HepG2 (cell line): ENCODE data around the gene GRM8. TPM values are rescaled to one million over a fixed set of nuclear protein-coding genes. Genes with fewer than 3 reads are reported as not detected.

ENCODE experiments used
- CCDC6 ChIP-seq: sonication (generic); formaldehyde crosslinking; IDR thresholded peaks from 2 replicates; pipeline ENCODE4 v1.8.1; 2022; ENCODE audit warnings: mild to moderate bottlenecking, missing genetic modification reagents, moderate library complexity
- DMAP1 ChIP-seq: IDR thresholded peaks from 2 replicates; pipeline ENCODE4 v1.6.1; 2016
- HNF4G ChIP-seq, 2 experiments: sonication (generic) in 1 of 2; formaldehyde crosslinking in 1 of 2; IDR thresholded peaks; 2 replicates each; pipeline versions ENCODE4 v1.4.0 to v1.6.1; 2011 to 2020; ENCODE audit warnings: borderline replicate concordance in 2 of 2, low read depth in 2 of 2, mild to moderate bottlenecking in 2 of 2, low read length in 1 of 2, missing genetic modification reagents in 1 of 2, moderate library complexity in 1 of 2
- IRF2 ChIP-seq: IDR thresholded peaks from 2 replicates; pipeline ENCODE4 v1.6.1; 2018; ENCODE audit warnings: missing genetic modification reagents, missing compliant biosample characterization
- NR1H2 ChIP-seq: sonication (generic); formaldehyde crosslinking; IDR thresholded peaks from 2 replicates; pipeline ENCODE4 v1.8.1; 2022; ENCODE audit warnings: low read depth, missing genetic modification reagents, borderline replicate concordance
- PAF1 ChIP-seq: IDR thresholded peaks from 2 replicates; pipeline ENCODE4 v1.6.1; 2016; ENCODE audit warnings: missing genetic modification reagents, missing compliant biosample characterization
- RNF2 ChIP-seq: fragments of 450-650 bp; conservative IDR thresholded peaks from 2 replicates; pipeline ENCODE4 v1.6.1; 2016; ENCODE audit warnings: low read depth
- SMAD3 ChIP-seq: sonication (generic); formaldehyde crosslinking; IDR thresholded peaks from 2 replicates; pipeline ENCODE4 v1.4.0; 2020; ENCODE audit warnings: missing genetic modification reagents
- SP2 ChIP-seq: sonication (generic); formaldehyde crosslinking; IDR thresholded peaks from 2 replicates; pipeline ENCODE4 v1.5.1; 2020; ENCODE audit warnings: mild to moderate bottlenecking, missing genetic modification reagents
- U2AF2 ChIP-seq: fragments of 200-400 bp; formaldehyde crosslinking; IDR thresholded peaks from 2 replicates; pipeline ENCODE4 v1.6.1; 2017; ENCODE audit warnings: low read depth, mild to moderate bottlenecking, low read length
- ZNF329 ChIP-seq: sonication (generic); formaldehyde crosslinking; IDR thresholded peaks from 2 replicates; pipeline ENCODE4 v1.9.0; 2021; ENCODE audit warnings: low read depth, mild to moderate bottlenecking, missing genetic modification reagents
- ZNF337 ChIP-seq: sonication (generic); formaldehyde crosslinking; IDR thresholded peaks from 2 replicates; pipeline ENCODE4 v1.5.1; 2020; ENCODE audit warnings: missing genetic modification reagents, low read depth, mild to moderate bottlenecking, borderline replicate concordance
- ZNF563 ChIP-seq: sonication (generic); formaldehyde crosslinking; IDR thresholded peaks from 2 replicates; pipeline ENCODE4 v1.8.0; 2022; ENCODE audit warnings: mild to moderate bottlenecking, moderate library complexity, missing genetic modification reagents
- ZNF660 ChIP-seq: sonication (generic); formaldehyde crosslinking; IDR thresholded peaks from 2 replicates; pipeline ENCODE4 v1.5.1; 2020; ENCODE audit warnings: mild to moderate bottlenecking, low read depth, missing genetic modification reagents, borderline replicate concordance
- ZNF674 ChIP-seq: sonication (generic); formaldehyde crosslinking; IDR thresholded peaks from 2 replicates; pipeline ENCODE4 v1.5.0; 2020; ENCODE audit warnings: low read depth, mild to moderate bottlenecking, missing genetic modification reagents
- ZNF773 ChIP-seq: sonication (generic); formaldehyde crosslinking; IDR thresholded peaks from 2 replicates; pipeline ENCODE4 v1.4.0; 2020; ENCODE audit warnings: missing genetic modification reagents, borderline replicate concordance
- ZSCAN20 ChIP-seq: sonication (generic); formaldehyde crosslinking; IDR thresholded peaks from 2 replicates; pipeline ENCODE4 v1.4.0; 2020; ENCODE audit warnings: missing genetic modification reagents, mild to moderate bottlenecking, borderline replicate concordance
- polyA plus RNA-seq, 8 experiments: library from polyadenylated mRNA; depleted of rRNA in 3 of 8; stranded (reverse) in 7 of 8; unstranded in 1 of 8; fragments of >200 nt; fragmentation: Illumina TruSeq in 4 of 8; extraction: Trizol in 4 of 8; gene quantifications; 2 replicates each; pipeline versions ENCODE4 v1.2.1 to v1.2.3, GENCODE V29; 2011 to 2016; ENCODE audit warnings: low read depth in 4 of 8, missing spikeins in 1 of 8, mixed read lengths in 1 of 8; ENCODE audit not compliant: insufficient read depth in 1 of 8
- total RNA-seq, 5 experiments: library from RNA; depleted of rRNA; stranded (reverse); fragments of >200 nt; fragmentation: Illumina TruSeq; extraction: Trizol; gene quantifications; 2 replicates each; pipeline ENCODE4 v1.2.3, GENCODE V29; 2016; ENCODE audit warnings: low read depth in 1 of 5
- TF ChIP-seq, protein P1 (sequence below): sonication (generic); formaldehyde crosslinking; IDR thresholded peaks from 2 replicates; pipeline ENCODE4 v1.4.0; 2020; ENCODE audit warnings: missing genetic modification reagents
- TF ChIP-seq, protein P2 (sequence below): sonication (generic); formaldehyde crosslinking; IDR thresholded peaks from 2 replicates; pipeline ENCODE4 v1.5.0; 2020; ENCODE audit warnings: mild to moderate bottlenecking, missing genetic modification reagents
- TF ChIP-seq, protein P3 (sequence below): sonication (generic); formaldehyde crosslinking; IDR thresholded peaks from 2 replicates; pipeline ENCODE4 v1.5.0; 2020; ENCODE audit warnings: mild to moderate bottlenecking, missing genetic modification reagents
- TF ChIP-seq, protein P4 (sequence below): sonication (generic); formaldehyde crosslinking; IDR thresholded peaks from 2 replicates; pipeline ENCODE4 v1.4.0; 2020; ENCODE audit warnings: missing genetic modification reagents

The GRM8 gene
- total and polyA plus RNA-seq, 2 of the 13 experiments (the other 11 are each of a cell fraction or from before 2014, with no cell fraction given): not detected

DNA sequence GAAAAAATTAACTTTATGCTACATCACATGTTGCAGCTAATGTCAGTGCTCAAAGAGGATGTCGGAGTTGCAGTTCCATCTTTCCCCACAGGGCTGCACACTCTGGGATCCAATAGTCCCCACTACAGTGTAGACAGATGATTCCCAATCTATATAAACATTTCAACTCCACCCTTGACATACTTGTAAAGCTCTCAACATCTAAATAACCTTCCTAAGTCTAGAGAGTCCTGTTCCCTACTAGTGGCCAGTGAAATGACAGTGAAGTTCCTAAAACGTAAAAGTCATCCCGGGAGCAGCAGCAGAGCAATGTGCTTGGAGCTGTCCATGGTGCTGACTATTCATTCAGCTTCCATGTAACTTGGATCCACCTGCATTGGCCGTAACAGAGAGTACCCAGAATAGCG is 145.1 kb downstream of the GRM8 start (continued):
- TF ChIP-seq IRF2: peak; percentile 68; the same call in 1 of the 2 replicates
- TF ChIP-seq ZNF329: peak; percentile 68; the same call in 1 of the 2 replicates
- no peak for TF ChIP-seq DMAP1 (CRISPR knock-in tag)
- no peak for TF ChIP-seq ZNF660
- TF ChIP-seq, protein P1, sequence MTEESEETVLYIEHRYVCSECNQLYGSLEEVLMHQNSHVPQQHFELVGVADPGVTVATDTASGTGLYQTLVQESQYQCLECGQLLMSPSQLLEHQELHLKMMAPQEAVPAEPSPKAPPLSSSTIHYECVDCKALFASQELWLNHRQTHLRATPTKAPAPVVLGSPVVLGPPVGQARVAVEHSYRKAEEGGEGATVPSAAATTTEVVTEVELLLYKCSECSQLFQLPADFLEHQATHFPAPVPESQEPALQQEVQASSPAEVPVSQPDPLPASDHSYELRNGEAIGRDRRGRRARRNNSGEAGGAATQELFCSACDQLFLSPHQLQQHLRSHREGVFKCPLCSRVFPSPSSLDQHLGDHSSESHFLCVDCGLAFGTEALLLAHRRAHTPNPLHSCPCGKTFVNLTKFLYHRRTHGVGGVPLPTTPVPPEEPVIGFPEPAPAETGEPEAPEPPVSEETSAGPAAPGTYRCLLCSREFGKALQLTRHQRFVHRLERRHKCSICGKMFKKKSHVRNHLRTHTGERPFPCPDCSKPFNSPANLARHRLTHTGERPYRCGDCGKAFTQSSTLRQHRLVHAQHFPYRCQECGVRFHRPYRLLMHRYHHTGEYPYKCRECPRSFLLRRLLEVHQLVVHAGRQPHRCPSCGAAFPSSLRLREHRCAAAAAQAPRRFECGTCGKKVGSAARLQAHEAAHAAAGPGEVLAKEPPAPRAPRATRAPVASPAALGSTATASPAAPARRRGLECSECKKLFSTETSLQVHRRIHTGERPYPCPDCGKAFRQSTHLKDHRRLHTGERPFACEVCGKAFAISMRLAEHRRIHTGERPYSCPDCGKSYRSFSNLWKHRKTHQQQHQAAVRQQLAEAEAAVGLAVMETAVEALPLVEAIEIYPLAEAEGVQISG (CRISPR knock-in tag): peak; percentile 63; the same call in 1 of the 2 replicates
- TF ChIP-seq SMAD3: peak; percentile 90
- no peak for TF ChIP-seq ZNF337 (CRISPR knock-in tag)
- no peak for TF ChIP-seq HNF4G (IDR thresholded peaks at IDR 0.05; ENCODE audit: borderline replicate concordance, low read depth, low read length)
- no peak for TF ChIP-seq HNF4G (CRISPR knock-in tag; IDR thresholded peaks at IDR 0.05; ENCODE audit: borderline replicate concordance, low read depth)
- peak; percentile 50; the same call in 1 of the 2 replicates for TF ChIP-seq CCDC6 (CRISPR knock-in tag)
- TF ChIP-seq ZNF674 (CRISPR knock-in tag): no peak
- no peak for TF ChIP-seq SP2 (CRISPR knock-in tag)
- TF ChIP-seq, protein P2, sequence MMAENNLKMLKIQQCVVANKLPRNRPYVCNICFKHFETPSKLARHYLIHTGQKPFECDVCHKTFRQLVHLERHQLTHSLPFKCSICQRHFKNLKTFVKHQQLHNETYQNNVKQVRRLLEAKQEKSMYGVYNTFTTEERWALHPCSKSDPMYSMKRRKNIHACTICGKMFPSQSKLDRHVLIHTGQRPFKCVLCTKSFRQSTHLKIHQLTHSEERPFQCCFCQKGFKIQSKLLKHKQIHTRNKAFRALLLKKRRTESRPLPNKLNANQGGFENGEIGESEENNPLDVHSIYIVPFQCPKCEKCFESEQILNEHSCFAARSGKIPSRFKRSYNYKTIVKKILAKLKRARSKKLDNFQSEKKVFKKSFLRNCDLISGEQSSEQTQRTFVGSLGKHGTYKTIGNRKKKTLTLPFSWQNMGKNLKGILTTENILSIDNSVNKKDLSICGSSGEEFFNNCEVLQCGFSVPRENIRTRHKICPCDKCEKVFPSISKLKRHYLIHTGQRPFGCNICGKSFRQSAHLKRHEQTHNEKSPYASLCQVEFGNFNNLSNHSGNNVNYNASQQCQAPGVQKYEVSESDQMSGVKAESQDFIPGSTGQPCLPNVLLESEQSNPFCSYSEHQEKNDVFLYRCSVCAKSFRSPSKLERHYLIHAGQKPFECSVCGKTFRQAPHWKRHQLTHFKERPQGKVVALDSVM (CRISPR knock-in tag): 0 out of 2 replicates have a peak, but pooled peaks have one; percentile 20
- TF ChIP-seq, protein P3, sequence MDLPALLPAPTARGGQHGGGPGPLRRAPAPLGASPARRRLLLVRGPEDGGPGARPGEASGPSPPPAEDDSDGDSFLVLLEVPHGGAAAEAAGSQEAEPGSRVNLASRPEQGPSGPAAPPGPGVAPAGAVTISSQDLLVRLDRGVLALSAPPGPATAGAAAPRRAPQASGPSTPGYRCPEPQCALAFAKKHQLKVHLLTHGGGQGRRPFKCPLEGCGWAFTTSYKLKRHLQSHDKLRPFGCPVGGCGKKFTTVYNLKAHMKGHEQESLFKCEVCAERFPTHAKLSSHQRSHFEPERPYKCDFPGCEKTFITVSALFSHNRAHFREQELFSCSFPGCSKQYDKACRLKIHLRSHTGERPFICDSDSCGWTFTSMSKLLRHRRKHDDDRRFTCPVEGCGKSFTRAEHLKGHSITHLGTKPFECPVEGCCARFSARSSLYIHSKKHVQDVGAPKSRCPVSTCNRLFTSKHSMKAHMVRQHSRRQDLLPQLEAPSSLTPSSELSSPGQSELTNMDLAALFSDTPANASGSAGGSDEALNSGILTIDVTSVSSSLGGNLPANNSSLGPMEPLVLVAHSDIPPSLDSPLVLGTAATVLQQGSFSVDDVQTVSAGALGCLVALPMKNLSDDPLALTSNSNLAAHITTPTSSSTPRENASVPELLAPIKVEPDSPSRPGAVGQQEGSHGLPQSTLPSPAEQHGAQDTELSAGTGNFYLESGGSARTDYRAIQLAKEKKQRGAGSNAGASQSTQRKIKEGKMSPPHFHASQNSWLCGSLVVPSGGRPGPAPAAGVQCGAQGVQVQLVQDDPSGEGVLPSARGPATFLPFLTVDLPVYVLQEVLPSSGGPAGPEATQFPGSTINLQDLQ: peak; percentile 34; the same call in 1 of the 2 replicates
- TF ChIP-seq U2AF2: no peak
- 0 out of 2 replicates have a peak, but pooled peaks have one; percentile 36 for TF ChIP-seq NR1H2
- TF ChIP-seq ZNF563 (CRISPR knock-in tag): peak; percentile 45; the same call in 1 of the 2 replicates
- no peak for TF ChIP-seq RNF2
- TF ChIP-seq ZSCAN20: no peak
- TF ChIP-seq PAF1: no peak
- TF ChIP-seq, protein P4, sequence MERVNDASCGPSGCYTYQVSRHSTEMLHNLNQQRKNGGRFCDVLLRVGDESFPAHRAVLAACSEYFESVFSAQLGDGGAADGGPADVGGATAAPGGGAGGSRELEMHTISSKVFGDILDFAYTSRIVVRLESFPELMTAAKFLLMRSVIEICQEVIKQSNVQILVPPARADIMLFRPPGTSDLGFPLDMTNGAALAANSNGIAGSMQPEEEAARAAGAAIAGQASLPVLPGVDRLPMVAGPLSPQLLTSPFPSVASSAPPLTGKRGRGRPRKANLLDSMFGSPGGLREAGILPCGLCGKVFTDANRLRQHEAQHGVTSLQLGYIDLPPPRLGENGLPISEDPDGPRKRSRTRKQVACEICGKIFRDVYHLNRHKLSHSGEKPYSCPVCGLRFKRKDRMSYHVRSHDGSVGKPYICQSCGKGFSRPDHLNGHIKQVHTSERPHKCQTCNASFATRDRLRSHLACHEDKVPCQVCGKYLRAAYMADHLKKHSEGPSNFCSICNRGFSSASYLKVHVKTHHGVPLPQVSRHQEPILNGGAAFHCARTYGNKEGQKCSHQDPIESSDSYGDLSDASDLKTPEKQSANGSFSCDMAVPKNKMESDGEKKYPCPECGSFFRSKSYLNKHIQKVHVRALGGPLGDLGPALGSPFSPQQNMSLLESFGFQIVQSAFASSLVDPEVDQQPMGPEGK (CRISPR knock-in tag): peak; percentile 33; the same call in 1 of the 2 replicates
- TF ChIP-seq ZNF773 (CRISPR knock-in tag): 0 out of 2 replicates have a peak, but pooled peaks have one; percentile 82
